ENCODE measurements around the gene GPR132. TPM values are rescaled to one million over a fixed set of nuclear protein-coding genes. Genes with fewer than 3 reads are reported as not detected.
A peak's percentile ranks its signal among the peaks of the same experiment; 100 is the strongest.

GPR132 gene
- total RNA-seq, 3 donors from 2014 or later, result 1.3 to 2.9 (median 1.8) TPM

- Histone ChIP-seq H3K27ac (peak overlapping the region; percentile 71 to 97), H3K27me3 (no peaks in the 10 kb centered on the region), H3K4me3 (peak overlapping the region; percentile 57 to 69 (median 58)), H3K9me3 (no peaks in the 10 kb centered on the region), H3K36me3 (no peaks in the 10 kb centered on the region), H3K4me1 (peaks cover 32 to 34% of the 10 kb centered on the region in 2 donors)
- intact Hi-C loops (cut with DNase I; ENCODE audit: low total_unique reads), result no loop called here
- TF ChIP-seq CTCF (IDR thresholded peaks at IDR 0.05), result no peak
- peak; percentile 49 to 60 for DNase-seq (ENCODE audit: low spot score in 2 of 2)
Measured at GRCh38 chr14:105087963-105088811, 23.0 kb upstream of the GPR132 start.

GRCh38 chr14:105087308-105087962 is 22.2 kb upstream of the GPR132 start:
- intact Hi-C loops (cut with DNase I; ENCODE audit: low total_unique reads), result no loop called here
- H3K4me3 ChIP-seq, result peak overlapping the region; percentile 57 to 69 (median 58)
- H3K27ac ChIP-seq, result peak overlapping the region; percentile 71 to 97
- H3K9me3 ChIP-seq, result no peaks in the 10 kb centered on the region
- H3K27me3 ChIP-seq, result no peaks in the 10 kb centered on the region
- peak; percentile 52 to 53 for DNase-seq (ENCODE audit: low spot score in 2 of 2)
- no peaks in the 10 kb centered on the region for H3K36me3 ChIP-seq
- H3K4me1 ChIP-seq, result peaks cover 28 to 31% of the 10 kb centered on the region in 2 donors
- TF ChIP-seq POLR2AphosphoS5 (IDR thresholded peaks at IDR 0.05), result no peak
- TF ChIP-seq POLR2A (IDR thresholded peaks at IDR 0.05), result no peak
- TF ChIP-seq CTCF (IDR thresholded peaks at IDR 0.05), result no peak

GRCh38 chr14:105086833-105087307 is 21.6 kb upstream of the GPR132 start:
- H3K27ac ChIP-seq, result peak overlapping the region; percentile 71 to 97
- intact Hi-C loops (cut with DNase I; ENCODE audit: low total_unique reads), result no loop called here
- DNase-seq (ENCODE audit: low spot score in 2 of 2), result peak; percentile 72 to 74
- TF ChIP-seq POLR2A (IDR thresholded peaks at IDR 0.05) (no peak), CTCF (IDR thresholded peaks at IDR 0.05) (peak; percentile 51 to 77 (median 75)), POLR2AphosphoS5 (IDR thresholded peaks at IDR 0.05) (no peak)
- no peaks in the 10 kb centered on the region for H3K27me3 ChIP-seq
- H3K9me3 ChIP-seq, result no peaks in the 10 kb centered on the region
- peaks cover 23 to 26% of the 10 kb centered on the region in 2 donors for H3K4me1 ChIP-seq
- H3K4me3 ChIP-seq, result peak overlapping the region; percentile 57 to 69 (median 58)
- H3K36me3 ChIP-seq, result no peaks in the 10 kb centered on the region

- TF ChIP-seq POLR2A (IDR thresholded peaks at IDR 0.05) (no peak), CTCF (IDR thresholded peaks at IDR 0.05) (no peak)
Measured at GRCh38 chr14:105085766-105086165, 20.5 kb upstream of the GPR132 start.

More at GRCh38 chr14:105085766-105086165, 20.5 kb upstream of the GPR132 start:
- Histone ChIP-seq H3K9me3 (no peaks in the 10 kb centered on the region), H3K36me3 (no peaks in the 10 kb centered on the region), H3K27ac (no peak overlapping the region), H3K4me1 (peaks cover 12 to 21% of the 10 kb centered on the region in 2 donors), H3K4me3 (no peak overlapping the region), H3K27me3 (no peaks in the 10 kb centered on the region)
- peak in 1 of 2 donors; percentile 44 for DNase-seq (ENCODE audit: low spot score in 2 of 2)
- intact Hi-C loops (cut with DNase I; ENCODE audit: low total_unique reads), result no loop called here

All from breast epithelium (tissue), 4 donors.